ENCODE data around the gene RELCH. TPM values are rescaled to one million over a fixed set of nuclear protein-coding genes. Genes with fewer than 3 reads are reported as not detected.

RELCH gene
- total and polyA plus RNA-seq, 9 donors, result 11.2 to 32.7 (median 23.6) TPM

- DNase-seq, result no peak
- intact Hi-C loops (cut with DNase I), result no loop called here
- Histone ChIP-seq H3K4me1 (ENCODE audit: insufficient read depth) (peaks cover 4% of the 10 kb centered on the region), H3K4me3 (no peak overlapping the region), H3K9me3 (no peaks in the 10 kb centered on the region), H3K27me3 (peaks cover 3% of the 10 kb centered on the region), H3K27ac (no peak overlapping the region), H3K36me3 (no peaks in the 10 kb centered on the region)
- TF ChIP-seq POLR2A (IDR thresholded peaks at IDR 0.05), result no peak
- 26 to 30% (median 29%) methylated on average over 6 of the region's 6 CpGs for WGBS, 3 donors
These were observed 136.6 kb downstream of the RELCH start for GRCh38 chr18:62323483-62324180.

DNA sequence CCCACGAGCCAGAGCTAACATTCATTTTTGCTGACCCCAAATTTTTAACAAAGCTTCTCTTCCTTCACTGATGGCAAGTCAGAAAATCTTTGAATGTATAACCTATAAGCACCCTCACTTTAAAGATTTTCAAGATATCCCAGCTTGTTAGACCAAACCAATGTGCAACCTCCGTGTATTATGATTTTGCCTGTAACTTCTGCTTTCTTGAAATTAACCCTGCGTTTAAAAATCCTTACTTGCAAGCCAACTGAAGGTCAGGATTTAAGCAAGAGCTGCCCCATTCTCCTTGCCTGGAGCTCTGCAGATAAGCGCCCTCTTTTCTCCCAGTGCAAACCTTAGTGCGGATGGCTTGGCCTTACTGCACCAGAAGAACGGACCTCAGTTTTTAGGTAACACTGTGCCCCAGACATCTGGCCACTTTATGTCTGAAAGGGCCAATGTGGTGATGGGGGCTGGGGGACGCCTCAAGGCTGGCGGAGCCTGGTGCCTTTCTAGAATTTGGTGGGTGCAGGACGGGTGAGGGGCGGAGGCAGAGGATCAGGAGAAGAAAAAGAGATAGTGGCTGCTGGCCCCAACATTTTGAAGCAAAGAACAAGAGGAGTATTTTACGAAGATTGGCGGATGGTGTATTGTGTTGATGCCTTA, 137.2 kb downstream of the RELCH start:
- Histone ChIP-seq H3K27me3 (peaks cover 3% of the 10 kb centered on the region), H3K27ac (no peak overlapping the region), H3K4me3 (no peak overlapping the region), H3K36me3 (no peaks in the 10 kb centered on the region), H3K9me3 (no peaks in the 10 kb centered on the region), H3K4me1 (ENCODE audit: insufficient read depth) (peaks cover 4% of the 10 kb centered on the region)
- no peak for TF ChIP-seq CTCF (IDR thresholded peaks at IDR 0.05)
- no peak for TF ChIP-seq POLR2A (IDR thresholded peaks at IDR 0.05)
- no peak for TF ChIP-seq EP300 (IDR thresholded peaks at IDR 0.05)
- DNase-seq, result no peak
- intact Hi-C loops (cut with DNase I), result no loop called here
- WGBS, 3 donors, result 42 to 45% (median 42%) methylated on average over 12 of the region's 12 CpGs

DNA sequence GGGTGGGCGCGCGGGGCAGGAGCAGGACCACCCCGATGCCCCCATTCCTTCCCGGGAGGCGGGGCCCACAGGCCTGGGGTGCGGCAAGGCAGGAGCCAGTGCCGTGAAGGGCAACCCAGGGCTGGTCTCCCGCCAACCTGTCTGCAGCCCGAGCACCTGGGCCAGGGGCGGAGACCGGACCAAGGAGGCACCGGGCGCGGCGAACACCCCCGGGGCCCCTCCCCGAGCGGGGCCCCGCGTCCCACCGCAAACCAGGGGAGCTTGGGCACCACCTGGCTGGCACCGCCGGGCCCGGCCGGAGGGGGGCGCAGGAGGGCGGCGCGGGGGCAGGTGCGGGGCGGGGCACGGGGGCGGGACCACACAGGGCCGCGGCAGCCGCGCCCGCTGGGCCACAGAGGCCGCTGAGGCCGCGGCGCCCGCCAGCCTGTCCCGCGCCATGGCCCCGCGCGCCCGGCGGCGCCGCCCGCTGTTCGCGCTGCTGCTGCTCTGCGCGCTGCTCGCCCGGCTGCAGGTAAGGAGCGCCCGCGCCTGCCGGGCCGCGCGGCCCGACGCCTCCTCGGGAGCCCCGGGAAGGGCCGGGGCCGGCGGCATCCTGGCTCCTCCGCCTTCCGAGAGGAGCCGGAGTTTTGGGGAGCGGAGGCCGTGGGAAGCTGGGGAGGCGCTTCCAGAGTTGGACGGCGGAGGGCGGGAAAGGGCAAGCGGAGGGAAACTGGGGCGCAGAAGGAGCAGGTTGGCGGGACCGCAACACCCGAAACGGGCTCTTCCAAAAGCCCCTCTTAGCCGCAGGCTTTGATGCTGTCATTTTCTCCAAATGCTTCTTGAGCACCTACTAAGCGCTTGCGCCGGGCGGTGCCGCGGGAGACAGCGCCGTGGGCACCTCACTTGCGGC, 138.1 kb downstream of the RELCH start, which contains the start of gene TNFRSF11A:
Gene TNFRSF11A, plus strand, starts transcription at position 394 of the 889 bp plus-strand sequence. Its CDS starts 43 bp downstream, at position 437.
- no peak within 1 kb of the TSS for H3K27ac ChIP-seq
- peak within 1 kb of the TSS; percentile 21 for H3K4me3 ChIP-seq
- 2 to 5% (median 2%) methylated on average over 63 to 99 of the region's 99 CpGs for WGBS, 3 donors
- peaks cover 4% of the 10 kb centered on the region for H3K4me1 ChIP-seq (ENCODE audit: insufficient read depth)
- no peak for TF ChIP-seq EP300 (IDR thresholded peaks at IDR 0.05)
- no peak for TF ChIP-seq CTCF (IDR thresholded peaks at IDR 0.05)
- no peak for TF ChIP-seq POLR2A (IDR thresholded peaks at IDR 0.05)
- intact Hi-C loops (cut with DNase I), result no loop called here
- DNase-seq, result no peak
- H3K36me3 ChIP-seq, result no peaks in the 10 kb centered on the region
- no peaks in the 10 kb centered on the region for H3K9me3 ChIP-seq
- H3K27me3 ChIP-seq, result peaks cover 3% of the 10 kb centered on the region

DNA sequence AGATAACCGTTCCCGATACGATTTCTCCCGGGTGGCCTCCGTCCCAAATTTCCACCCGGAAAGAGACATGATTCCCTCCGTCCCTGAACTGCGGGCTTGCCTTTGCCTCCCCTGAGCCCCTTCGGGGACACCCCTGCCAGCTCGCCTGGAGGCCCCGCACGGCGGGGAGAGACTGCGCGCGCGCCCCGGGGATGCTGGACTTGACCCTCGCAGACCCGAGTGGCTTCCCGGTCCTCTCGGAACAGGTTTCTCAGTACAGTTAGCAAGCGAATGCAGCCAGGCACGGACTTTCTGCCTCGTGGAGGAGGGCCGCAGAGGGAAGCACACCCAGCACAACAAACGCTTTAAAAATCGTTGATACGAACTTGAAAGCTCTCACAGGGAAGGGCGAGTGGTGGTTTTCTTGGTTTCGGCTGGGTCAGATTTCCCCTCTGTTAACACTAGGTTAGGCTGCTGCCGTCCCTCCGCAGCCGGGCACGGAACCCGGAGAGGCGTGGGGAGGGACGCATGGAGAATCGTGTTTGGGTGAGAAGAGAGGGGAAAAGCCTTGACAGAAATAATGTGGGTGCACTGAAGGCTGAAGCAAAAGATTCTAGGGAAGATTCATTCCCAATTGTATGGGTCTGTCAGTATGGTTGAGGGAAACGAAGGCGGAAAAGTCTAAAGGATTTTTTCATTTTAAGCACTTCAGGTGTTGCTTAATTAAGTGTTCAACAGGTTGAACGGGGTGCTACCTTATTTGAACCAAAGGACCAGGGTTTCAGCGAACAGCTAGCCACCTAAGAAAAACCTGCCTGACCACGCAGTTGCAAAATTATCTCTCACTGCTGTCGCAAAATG, 139.0 kb downstream of the RELCH start:
- no peak for DNase-seq
- no peaks in the 10 kb centered on the region for H3K9me3 ChIP-seq
- no peaks in the 10 kb centered on the region for H3K36me3 ChIP-seq
- peaks cover 4% of the 10 kb centered on the region for H3K4me1 ChIP-seq (ENCODE audit: insufficient read depth)
- WGBS, 3 donors, result 4 to 5% (median 4%) methylated on average over 45 of the region's 45 CpGs
- intact Hi-C loops (cut with DNase I), result no loop called here
- H3K27ac ChIP-seq, result no peak overlapping the region
- peaks cover 3% of the 10 kb centered on the region for H3K27me3 ChIP-seq
- TF ChIP-seq CTCF (IDR thresholded peaks at IDR 0.05) (no peak), EP300 (IDR thresholded peaks at IDR 0.05) (no peak), POLR2A (IDR thresholded peaks at IDR 0.05) (no peak)
- peak overlapping the region; percentile 21 for H3K4me3 ChIP-seq

Data from ovary (tissue), 9 donors.